ENCODE data around the gene PCDHA5. TPM values are rescaled to one million over a fixed set of nuclear protein-coding genes. Genes with fewer than 3 reads are reported as not detected.
"Not testable (repeated sequence)": the region's sequence is repeated elsewhere in the genome, so short reads cannot be mapped to it uniquely, and the experiment has no call there.

The PCDHA5 gene
- 8.4 TPM for total RNA-seq (ENCODE audit: insufficient read depth, low replicate concordance)

GRCh38 chr5:140821375-140822280, at the start of gene PCDHA5:
TSS of gene PCDHA5 (plus strand) at chr5:140821613.
- DNase-seq (ENCODE audit: low spot score), result no peak

DNA sequence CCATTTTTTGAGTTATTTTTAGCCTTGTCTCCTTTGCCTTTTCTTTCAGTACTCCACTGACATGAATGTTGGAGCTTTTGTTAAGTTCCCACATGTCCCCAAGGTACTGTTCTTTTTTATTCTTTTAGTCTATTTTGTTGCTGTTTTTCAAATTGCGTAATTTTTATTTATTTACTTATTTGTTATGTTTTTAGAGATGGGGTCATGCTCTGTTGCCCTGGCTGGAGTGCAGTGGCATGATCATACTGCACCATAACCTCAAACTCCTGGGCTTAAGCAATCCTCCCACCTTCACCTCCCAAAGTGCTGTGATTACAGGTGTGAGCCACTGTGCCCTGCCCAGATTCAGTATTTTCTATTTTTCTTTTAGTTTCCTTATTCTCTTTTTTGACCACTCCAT, 40.9 kb upstream of the PCDHA5 start:
- DNase-seq (ENCODE audit: low spot score), result no peak

DNA sequence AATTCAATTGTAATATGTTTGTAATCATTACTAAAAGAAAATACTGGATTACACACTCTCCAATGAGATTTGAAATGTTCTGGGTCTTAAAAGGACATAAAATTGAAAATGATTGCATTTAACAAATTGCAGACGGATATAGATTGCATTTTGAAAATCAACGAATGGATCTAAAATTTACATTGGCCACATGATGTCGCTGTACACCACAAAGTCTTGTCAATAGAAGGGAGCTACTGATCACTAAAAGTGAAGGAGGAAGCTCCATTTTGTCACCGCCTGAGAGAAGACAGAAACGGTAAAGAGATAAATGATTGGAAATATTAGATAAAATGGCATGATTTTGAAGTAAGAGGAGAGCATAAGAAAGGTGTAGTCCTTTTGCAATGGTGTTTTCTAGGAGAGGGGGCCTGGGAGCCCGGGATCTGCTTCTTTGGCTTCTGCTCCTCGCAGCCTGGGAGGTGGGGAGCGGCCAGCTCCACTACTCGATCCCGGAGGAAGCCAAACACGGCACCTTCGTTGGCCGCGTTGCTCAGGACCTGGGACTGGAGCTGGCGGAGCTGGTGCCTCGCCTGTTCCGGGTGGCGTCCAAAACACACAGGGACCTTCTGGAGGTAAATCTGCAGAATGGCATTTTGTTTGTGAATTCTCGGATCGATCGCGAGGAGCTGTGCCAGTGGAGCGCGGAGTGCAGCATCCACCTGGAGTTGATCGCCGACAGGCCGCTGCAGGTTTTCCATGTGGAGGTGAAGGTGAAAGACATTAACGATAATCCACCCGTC, 35.3 kb upstream of the PCDHA5 start, which contains the start of gene PCDHA1:
PCDHA1 (plus strand) TSS at position 236 of the 782 bp plus-strand sequence.
- DNase-seq (ENCODE audit: low spot score), result no peak

- not testable (repeated sequence) for DNase-seq (ENCODE audit: low spot score)
Measured at GRCh38 chr5:140787422-140787821, 34.0 kb upstream of the PCDHA5 start.

- DNase-seq (ENCODE audit: low spot score), result not testable (repeated sequence)
Measured at GRCh38 chr5:140787849-140788504, 33.4 kb upstream of the PCDHA5 start.

DNA sequence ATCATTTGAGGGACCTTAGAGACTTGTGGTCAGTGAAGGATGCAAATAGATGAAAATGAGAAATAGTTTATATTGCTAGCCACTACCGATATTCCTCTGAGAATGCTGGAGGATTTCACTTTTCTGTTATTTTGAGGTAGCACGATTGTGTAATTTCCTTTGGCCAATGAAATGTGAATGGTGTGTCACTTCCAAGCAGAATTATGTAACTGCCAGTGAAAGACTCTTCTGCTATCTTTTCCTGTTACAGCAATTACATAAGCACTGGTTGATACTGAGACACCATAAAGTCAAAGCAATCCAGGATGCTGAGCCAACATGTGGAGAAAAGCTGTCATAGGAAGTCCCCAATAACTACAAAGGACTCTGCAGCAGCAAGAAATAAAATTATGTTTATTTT, 30.3 kb upstream of the PCDHA5 start:
- no peak for DNase-seq (ENCODE audit: low spot score)

DNA sequence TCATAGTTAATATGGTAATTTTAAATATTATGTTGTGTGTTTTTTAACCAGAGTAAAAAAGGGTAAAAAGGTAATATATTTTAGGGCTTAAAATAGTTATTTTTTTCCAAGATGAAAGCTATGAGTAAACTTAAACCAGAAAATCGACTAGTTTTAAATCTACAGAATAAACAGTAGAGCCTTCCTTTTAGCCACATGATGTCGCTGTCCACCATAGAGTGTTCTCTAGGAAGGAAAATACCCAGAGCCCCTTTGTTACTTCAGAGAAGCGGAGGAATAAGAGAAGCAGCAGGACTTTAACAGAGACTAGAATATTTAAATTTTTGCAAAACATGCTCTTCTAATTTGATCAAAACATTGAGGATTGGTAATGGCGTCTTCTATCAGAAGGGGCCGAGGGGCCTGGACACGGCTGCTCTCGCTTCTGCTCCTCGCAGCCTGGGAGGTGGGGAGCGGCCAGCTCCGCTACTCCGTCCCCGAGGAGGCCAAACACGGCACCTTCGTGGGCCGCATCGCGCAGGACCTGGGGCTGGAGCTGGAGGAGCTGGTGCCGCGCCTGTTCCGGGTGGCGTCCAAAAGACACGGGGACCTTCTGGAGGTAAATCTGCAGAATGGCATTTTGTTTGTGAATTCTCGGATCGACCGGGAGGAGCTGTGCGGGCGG, 26.7 kb upstream of the PCDHA5 start, which contains the start of gene PCDHA2:
PCDHA2 (plus strand) TSS at position 258 of the 664 bp plus-strand sequence.
- no peak for DNase-seq (ENCODE audit: low spot score)

DNA sequence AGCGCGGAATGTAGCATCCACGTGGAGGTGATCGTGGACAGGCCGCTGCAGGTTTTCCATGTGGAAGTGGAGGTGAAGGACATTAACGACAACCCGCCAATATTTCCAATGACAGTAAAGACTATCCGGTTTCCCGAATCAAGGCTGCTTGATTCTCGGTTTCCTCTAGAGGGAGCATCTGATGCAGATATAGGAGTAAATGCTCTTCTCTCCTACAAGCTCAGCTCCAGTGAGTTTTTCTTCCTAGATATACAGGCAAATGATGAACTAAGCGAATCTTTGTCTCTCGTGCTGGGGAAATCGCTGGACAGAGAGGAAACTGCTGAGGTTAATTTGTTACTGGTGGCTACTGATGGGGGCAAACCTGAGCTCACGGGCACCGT, 26.2 kb upstream of the PCDHA5 start:
- no peak for DNase-seq (ENCODE audit: low spot score)

DNA sequence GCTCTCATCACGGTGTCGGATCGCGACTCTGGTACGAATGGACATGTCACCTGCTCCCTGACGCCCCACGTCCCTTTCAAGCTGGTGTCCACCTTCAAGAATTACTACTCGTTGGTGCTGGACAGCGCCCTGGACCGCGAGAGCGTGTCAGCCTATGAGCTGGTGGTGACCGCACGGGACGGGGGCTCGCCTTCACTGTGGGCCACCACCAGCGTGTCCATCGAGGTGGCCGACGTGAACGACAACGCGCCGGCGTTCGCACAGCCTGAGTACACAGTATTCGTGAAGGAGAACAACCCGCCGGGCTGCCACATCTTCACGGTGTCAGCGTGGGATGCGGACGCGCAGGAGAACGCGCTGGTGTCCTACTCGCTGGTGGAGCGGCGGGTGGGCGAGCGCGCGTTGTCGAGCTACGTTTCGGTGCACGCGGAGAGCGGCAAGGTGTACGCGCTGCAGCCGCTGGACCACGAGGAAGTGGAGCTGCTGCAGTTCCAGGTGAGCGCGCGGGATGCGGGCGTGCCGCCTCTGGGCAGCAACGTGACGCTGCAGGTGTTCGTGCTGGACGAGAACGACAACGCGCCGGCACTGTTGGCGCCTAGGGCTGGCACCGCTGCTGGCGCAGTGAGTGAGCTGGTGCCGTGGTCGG, 25.2 kb upstream of the PCDHA5 start:
- not testable (repeated sequence) for DNase-seq (ENCODE audit: low spot score)

DNA sequence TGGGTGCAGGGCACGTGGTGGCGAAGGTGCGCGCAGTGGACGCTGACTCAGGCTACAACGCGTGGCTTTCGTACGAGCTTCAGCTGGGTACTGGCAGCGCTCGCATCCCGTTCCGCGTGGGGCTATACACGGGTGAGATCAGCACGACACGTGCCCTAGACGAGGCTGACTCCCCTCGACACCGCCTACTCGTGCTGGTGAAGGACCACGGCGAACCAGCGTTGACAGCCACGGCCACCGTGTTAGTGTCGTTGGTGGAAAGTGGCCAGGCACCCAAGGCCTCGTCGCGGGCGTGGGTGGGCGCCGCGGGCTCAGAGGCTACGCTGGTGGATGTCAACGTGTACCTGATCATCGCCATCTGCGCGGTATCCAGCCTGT, 24.7 kb upstream of the PCDHA5 start:
- no peak for DNase-seq (ENCODE audit: low spot score)

- no peak for DNase-seq (ENCODE audit: low spot score)
Measured at GRCh38 chr5:140800816-140801493, 20.5 kb upstream of the PCDHA5 start, which contains the start of gene PCDHA3. TSS of gene PCDHA3 (plus strand) at chr5:140801057.

GRCh38 chr5:140801494-140801841, 19.9 kb upstream of the PCDHA5 start:
- no peak for DNase-seq (ENCODE audit: low spot score)

- not testable (repeated sequence) for DNase-seq (ENCODE audit: low spot score)
Measured at GRCh38 chr5:140802381-140802780, 19.0 kb upstream of the PCDHA5 start.

GRCh38 chr5:140802781-140803271, 18.6 kb upstream of the PCDHA5 start:
- no peak for DNase-seq (ENCODE audit: low spot score)

- no peak for DNase-seq (ENCODE audit: low spot score)
Measured at GRCh38 chr5:140806834-140807775, 14.3 kb upstream of the PCDHA5 start, which contains the start of gene PCDHA4. TSS of gene PCDHA4 (plus strand) at chr5:140807068.

- DNase-seq (ENCODE audit: low spot score), result not testable (repeated sequence)
Measured at GRCh38 chr5:140808241-140808888, 13.0 kb upstream of the PCDHA5 start.

GRCh38 chr5:140808889-140809291, 12.5 kb upstream of the PCDHA5 start:
- DNase-seq (ENCODE audit: low spot score), result no peak

GRCh38 chr5:140822281-140822629, 842 bp downstream of the PCDHA5 start:
- DNase-seq (ENCODE audit: low spot score), result peak; percentile 1

All from umbilical cord (tissue), 2 donors.